HG03097 (cell line): ENCODE results near the gene TOX2.

Experiments used
- ATAC-seq: cut with Tn5 transposase; IDR thresholded peaks from one replicate; pipeline ENCODE4 v1.9.1; 2021; ENCODE audit not compliant: unreplicated experiment, low FRiP score

Gene TOX2

DNA sequence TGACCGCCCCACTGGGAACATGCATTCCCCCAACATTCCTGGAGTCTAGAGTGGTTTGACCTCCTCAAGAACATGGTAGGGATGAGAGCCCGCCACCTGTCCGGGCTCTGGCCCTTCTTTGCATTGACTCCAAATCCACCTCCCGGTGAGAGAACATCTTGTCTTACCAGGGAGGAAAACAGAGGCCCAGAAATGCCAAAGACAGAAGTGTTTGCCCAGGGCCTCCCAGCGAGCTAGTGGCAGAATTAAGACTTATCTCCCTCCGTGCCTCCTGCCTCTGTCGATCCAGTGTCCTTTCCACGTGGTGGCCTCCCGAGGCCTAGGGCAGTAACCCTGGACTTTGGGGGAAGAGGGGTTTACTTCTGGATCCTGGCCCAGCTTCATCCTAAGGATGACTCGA, 137.5 kb downstream of the TOX2 start:
- no peak for ATAC-seq

DNA sequence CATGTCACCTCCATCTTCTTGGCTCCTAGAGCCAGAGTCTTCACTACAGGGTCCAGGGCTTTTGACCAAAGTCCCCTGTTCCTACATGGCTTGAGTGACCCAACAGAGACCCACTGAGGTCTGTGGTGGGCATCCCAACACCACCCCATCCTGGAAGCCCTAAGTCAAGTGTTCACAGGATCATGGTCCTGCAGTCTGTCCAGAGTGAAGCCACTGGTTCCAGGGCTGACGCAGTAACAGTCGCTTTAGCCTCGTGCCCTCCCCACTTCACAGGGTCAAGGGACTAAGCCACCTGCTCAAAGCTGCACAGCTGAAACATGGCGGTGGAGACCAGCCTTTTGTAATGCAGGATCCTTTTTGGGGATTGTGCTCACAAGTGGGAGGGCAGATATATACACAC, 138.4 kb downstream of the TOX2 start:
- no peak for ATAC-seq

DNA sequence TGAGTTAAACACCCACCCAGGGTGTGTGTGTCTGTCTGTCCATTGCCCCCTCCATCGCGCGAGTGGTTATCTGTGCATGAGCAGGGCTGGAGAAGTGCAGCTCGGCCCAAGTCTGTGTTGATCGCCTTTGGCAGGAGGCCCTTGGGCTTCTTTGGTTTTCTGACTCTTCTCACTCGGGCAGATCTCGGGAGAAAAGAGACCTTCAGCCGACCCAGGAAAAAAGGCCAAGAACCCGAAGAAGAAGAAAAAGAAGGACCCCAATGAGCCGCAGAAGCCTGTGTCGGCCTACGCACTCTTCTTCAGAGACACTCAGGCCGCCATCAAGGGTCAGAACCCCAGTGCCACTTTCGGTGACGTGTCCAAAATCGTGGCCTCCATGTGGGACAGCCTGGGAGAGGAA, 139.5 kb downstream of the TOX2 start:
- no peak for ATAC-seq

- no peak for ATAC-seq
Measured at GRCh38 chr20:44054849-44055248, 140.2 kb downstream of the TOX2 start.

GRCh38 chr20:44056010-44056698, 141.5 kb downstream of the TOX2 start:
- ATAC-seq, result no peak

- no peak for ATAC-seq
Measured at GRCh38 chr20:44057698-44058675, 143.3 kb downstream of the TOX2 start.

GRCh38 chr20:44064501-44065400, 150.1 kb downstream of the TOX2 start:
- ATAC-seq, result no peak

DNA sequence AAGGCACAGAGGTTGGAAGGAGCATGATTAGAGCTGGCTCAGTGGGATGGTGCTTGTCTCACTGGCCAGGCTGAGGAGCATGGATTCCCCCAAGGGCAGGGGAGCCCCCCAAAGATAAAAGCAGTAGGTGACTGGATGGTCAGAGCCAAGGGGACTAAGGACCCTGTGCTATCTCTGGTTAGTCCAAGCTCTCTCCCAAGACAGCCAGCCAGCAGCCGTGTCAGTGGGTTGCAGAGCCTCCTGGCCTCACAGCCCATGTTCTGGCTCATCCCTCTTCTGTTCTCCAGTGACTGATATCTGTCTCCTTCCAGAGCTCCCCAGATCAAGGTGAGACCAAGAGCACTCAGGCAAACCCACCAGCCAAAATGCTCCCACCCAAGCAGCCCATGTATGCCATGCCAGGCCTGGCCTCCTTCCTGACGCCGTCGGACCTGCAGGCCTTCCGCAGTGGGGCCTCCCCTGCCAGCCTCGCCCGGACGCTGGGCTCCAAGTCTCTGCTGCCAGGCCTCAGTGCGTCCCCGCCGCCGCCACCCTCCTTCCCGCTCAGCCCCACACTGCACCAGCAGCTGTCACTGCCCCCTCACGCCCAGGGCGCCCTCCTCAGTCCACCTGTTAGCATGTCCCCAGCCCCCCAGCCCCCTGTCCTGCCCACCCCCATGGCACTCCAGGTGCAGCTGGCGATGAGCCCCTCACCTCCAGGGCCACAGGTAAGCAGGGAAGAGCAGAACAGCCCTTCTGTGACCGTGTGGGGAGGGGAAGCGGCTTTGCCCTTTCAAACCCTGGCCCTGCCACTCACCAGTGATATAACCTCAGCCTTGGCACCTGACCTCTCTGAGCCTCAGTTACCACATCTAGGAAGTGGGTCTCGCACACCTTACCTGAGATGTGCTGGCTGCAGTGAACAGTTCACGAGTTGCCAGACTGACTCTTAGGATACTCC, 151.0 kb downstream of the TOX2 start:
- ATAC-seq, result no peak

DNA sequence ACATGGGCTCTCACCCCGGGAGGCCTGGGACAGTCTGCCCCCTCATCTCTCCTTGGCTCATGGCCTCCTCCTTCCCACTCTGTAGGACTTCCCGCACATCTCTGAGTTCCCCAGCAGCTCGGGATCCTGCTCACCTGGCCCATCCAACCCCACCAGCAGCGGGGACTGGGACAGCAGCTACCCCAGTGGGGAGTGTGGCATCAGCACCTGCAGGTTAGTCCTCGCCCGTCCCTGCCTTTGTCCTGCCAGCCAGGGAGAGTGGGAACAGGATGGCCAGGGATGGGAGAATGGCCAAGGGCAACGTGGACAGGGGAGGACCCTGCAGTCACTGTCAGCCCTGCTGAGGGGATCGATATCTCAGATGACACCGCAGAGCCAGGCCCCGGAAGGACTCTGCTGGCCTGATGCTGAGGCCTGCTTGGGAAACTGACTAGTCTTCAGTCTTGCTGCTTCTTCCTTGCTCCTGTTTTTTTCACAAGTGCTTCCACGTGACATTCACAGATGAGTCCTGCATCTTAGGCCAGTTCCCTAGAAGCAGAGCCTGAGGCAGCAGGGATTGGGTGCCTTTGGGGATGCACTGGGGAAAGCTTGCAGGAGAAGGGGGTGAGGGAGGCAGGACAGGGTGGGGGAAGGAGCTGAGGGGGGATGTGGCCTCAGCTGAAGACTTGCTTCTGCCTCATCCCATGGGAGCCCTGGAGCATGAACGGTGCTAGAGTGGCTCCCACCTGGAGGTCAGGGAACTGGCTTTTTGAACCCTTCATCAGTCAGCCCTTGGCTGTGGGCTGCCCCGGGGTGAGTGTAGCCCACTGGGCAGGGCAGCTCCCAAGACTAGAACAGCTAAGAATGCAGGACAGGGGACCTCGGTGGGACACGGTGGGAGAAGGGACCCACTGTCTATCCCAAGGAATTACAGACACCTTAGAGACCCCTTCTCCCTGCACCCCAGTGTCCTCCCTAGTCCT, 152.3 kb downstream of the TOX2 start:
- no peak for ATAC-seq

- no peak for ATAC-seq
Measured at GRCh38 chr20:44067650-44068081, 153.0 kb downstream of the TOX2 start.

DNA sequence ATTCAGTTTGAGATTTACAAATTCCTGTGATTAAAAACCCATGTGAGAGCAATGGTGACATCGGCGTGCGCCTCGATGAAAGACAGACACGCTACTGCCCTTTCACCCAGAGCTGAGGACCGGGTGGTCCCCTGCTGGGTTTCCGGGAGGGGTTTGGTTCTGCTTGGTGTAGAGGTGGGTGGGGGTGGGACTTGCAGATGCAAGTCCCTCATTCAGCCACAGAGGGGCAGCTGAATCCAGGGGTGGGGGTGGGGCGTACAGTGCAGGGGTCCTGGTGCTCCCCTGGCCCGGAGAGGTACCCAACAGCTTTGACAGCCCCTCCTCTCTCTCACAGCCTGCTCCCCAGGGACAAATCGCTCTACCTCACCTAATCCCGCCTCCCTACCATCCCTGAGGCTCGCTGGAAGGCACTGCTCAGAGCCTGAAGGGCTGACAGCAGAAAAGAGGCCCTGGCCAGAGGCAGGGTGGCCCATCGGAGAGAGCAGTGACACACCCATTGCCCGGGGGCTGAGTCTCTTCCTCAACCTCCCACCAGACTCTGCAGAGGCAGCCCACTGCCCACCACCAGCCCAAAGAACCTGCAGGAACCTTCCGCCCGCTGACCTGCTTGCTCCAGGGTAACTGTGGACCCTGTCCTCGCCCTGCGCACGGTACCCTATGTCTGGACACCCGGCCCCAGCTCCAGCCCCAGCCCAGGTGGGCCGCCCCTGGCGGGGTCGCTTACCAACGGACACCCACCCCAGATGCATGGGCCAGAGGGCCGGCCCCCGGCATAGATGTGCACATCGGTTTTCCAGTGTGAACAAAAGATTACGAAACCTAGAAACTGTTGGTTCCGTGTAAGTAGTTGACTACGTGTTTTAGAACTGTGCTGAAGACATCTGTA, 153.9 kb downstream of the TOX2 start:
- ATAC-seq, result no peak

DNA sequence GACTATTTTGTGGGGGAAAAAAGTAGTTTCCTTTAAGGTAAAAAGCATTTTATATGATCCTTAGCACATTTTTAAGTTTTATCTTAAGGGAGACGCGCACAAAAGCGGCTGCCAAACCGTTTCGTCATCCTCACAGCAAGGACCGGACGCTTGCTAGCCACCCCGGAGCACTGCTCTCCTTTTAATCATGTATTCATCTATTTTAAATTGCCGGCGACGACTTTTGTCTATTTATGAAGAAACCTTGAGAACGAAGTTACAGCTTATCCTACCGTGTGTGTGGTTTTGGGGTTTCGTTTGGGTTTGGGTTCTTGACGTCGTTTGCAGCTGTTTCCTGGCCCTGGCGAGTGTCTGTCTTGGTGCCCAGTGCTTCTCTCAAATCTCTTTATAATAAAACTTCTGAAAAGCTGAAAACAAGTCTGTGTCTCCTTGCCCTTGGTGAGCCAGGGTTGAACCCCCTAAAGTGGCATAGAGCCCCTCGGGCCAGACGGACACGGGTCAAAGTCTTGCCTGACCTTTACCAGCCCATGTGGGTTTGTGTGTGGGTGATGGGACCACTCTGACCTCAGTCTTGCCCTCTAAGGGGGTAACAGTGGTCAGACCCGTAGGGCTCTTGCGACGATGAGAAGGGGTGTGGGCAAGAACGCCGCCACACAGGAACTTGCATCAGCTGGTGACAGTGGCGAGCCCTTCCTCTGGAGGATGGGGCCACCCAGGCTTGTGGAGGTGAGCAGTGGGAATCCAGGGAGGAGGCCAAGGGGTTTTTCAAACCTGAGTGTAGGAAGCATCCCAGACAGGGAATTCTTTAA, 154.8 kb downstream of the TOX2 start:
- ATAC-seq, result no peak

DNA sequence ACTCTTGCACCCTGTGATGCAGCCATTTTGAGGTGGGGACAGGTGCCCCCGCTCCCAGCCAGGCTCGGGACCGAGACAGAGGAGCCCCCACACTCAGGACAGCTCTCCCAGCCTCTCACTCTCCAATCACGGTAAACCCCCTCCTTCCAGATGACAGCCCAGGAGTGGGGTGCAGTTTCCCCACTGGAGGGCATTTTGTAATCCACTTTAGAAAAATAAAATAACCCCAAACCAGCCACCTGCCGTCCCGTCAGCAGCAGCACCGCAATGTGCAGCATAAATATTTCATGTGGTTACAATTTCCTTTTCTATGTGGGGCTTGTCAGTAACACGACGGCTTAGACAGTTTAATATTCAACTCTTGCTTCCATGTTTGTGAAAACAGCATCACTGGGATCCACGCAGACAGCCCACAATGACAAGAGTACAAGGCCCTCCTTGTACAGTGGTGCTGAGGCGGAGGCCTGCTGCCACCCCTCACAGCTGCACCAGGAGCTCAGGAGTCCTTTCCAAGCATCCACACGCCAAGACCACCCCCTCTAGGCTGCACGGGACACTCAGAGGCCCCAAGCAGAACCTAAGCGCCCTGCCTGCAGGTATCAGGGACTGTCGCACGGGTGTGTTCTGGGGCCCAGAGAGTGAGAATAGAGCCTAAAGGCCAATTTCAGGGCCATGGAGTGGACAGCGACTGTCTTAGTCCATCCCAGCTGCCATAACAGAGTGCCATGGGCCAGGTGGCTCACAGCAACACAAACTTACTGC, 155.7 kb downstream of the TOX2 start:
- ATAC-seq, result no peak

DNA sequence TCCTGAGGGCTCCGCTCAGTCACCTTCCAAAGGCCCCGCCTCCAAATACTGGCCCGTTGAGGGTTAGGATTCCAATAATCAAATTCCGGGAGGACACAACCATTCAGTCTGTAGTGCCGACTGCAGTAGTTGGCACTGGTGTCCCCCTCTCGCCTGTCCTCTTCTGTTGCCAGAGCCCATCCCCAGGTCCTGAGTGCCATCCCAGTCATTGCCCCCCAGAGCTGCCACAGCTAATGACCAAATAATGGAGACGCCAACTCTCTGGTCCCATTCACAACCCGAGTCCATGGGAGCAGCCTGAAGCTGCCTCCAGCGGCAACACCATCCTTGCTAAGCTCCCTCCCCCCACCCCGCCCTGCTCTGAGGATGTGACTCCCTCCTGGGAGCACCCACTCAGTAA, 156.4 kb downstream of the TOX2 start:
- no peak for ATAC-seq

DNA sequence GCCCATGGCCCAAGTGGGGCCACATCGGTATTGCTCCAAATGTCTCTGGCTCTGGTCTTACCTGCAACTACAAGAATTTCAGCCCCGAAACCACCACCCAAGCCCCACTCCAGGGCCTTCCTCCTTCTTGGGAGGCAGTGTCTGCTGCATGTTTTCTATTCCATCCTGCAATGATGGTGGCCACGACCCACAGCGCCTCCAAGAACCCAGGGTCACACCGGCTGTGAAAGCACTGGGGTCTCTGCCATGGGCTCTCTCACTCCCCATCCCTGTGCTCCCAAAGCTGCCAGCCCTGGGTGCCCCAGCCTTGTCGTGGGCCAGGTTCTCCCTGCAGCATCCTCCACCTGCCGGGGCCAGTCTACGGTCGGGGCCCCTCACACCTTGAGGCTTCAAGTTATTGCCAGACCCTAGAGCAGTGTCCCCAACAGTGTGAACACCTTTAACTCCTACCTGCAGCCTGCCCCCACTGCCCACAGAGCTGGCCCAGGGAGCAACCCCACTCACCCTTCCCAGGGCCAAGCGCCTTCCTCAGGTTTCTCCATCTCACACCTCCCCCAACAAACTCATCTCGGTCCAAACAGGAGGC, 157.0 kb downstream of the TOX2 start:
- ATAC-seq, result no peak

GRCh38 chr20:44072384-44072783, 157.7 kb downstream of the TOX2 start:
- ATAC-seq, result no peak
